Measurements from ENCODE around the gene TNFRSF25.

GRCh38 chr1:6490181-6491080, 24.5 kb upstream of the TNFRSF25 start:
- TF ChIP-seq CTCF (IDR thresholded peaks at IDR 0.05) = no peak
- TF ChIP-seq POLR2A (IDR thresholded peaks at IDR 0.05) = peak; percentile 19 to 45
